ENCODE data around the gene ZSWIM4. TPM values are rescaled to one million over a fixed set of nuclear protein-coding genes. Genes with fewer than 3 reads are reported as not detected.

The ZSWIM4 gene
- total RNA-seq, 1 donor from 2014 or later, result 9.5 TPM

DNA sequence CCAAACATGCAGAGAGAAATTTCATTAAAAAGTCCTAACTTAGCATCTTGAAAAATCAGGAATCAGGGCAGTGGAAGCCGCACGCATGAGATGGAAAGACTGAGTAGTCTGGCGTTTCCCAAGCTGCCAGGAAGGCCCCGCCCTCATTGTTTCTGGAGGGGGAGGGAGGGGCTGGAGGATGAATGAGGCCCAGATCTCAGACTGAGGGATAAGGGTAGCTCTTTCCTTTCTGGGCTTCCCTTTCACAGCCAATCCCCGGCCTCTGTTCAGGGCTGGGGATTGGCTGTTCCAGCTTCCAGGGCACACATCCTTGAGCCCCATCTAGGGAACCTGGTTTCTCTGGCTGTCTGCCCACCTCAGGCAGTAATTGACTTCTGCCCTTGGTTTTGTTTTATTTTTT lies 13.7 kb upstream of the ZSWIM4 start:
- peaks cover 12% of the 10 kb centered on the region for H3K36me3 Mint-ChIP-seq (ENCODE audit: low read depth)
- H3K4me3 Mint-ChIP-seq (ENCODE audit: unreplicated experiment), result peak overlapping the region; percentile 9
- no peaks in the 10 kb centered on the region for H3K9me3 Mint-ChIP-seq (ENCODE audit: low read depth)
- TF ChIP-seq, protein P1, sequence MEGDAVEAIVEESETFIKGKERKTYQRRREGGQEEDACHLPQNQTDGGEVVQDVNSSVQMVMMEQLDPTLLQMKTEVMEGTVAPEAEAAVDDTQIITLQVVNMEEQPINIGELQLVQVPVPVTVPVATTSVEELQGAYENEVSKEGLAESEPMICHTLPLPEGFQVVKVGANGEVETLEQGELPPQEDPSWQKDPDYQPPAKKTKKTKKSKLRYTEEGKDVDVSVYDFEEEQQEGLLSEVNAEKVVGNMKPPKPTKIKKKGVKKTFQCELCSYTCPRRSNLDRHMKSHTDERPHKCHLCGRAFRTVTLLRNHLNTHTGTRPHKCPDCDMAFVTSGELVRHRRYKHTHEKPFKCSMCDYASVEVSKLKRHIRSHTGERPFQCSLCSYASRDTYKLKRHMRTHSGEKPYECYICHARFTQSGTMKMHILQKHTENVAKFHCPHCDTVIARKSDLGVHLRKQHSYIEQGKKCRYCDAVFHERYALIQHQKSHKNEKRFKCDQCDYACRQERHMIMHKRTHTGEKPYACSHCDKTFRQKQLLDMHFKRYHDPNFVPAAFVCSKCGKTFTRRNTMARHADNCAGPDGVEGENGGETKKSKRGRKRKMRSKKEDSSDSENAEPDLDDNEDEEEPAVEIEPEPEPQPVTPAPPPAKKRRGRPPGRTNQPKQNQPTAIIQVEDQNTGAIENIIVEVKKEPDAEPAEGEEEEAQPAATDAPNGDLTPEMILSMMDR (IDR thresholded peaks at IDR 0.05), result no peak
- peak overlapping the region; percentile 94 for H3K27ac Mint-ChIP-seq (ENCODE audit: unreplicated experiment)
- DNase-seq (ENCODE audit: low spot score), result no peak
- no peaks in the 10 kb centered on the region for H3K27me3 Mint-ChIP-seq (ENCODE audit: low read depth)
- peaks cover 41% of the 10 kb centered on the region for H3K4me1 Mint-ChIP-seq (ENCODE audit: low read depth)

DNA sequence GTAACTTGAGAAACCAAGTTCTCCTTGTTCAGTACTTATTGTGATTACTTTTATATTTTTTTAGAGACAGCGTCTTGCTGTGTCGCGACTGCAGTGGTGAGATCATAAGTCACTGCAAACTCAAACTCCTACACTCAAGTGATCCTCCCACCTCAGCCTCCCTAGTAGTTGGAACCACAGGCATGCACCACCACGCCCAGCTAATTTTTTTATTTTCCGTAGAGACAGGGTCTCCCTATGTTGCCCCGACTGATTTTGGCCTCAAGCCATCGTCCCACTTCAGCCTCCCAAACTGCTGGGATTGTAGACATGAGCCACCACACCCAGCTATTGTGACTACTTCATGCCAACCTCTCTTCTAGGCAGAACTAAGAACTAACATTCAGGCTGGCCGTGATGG lies 12.7 kb upstream of the ZSWIM4 start:
- H3K9me3 Mint-ChIP-seq (ENCODE audit: low read depth), result no peaks in the 10 kb centered on the region
- DNase-seq (ENCODE audit: low spot score), result no peak
- peaks cover 10% of the 10 kb centered on the region for H3K36me3 Mint-ChIP-seq (ENCODE audit: low read depth)
- peak overlapping the region; percentile 94 for H3K27ac Mint-ChIP-seq (ENCODE audit: unreplicated experiment)
- H3K4me3 Mint-ChIP-seq (ENCODE audit: unreplicated experiment), result no peak overlapping the region
- H3K4me1 Mint-ChIP-seq (ENCODE audit: low read depth), result peaks cover 44% of the 10 kb centered on the region
- no peaks in the 10 kb centered on the region for H3K27me3 Mint-ChIP-seq (ENCODE audit: low read depth)
- TF ChIP-seq, protein P1 (IDR thresholded peaks at IDR 0.05), result no peak

DNA sequence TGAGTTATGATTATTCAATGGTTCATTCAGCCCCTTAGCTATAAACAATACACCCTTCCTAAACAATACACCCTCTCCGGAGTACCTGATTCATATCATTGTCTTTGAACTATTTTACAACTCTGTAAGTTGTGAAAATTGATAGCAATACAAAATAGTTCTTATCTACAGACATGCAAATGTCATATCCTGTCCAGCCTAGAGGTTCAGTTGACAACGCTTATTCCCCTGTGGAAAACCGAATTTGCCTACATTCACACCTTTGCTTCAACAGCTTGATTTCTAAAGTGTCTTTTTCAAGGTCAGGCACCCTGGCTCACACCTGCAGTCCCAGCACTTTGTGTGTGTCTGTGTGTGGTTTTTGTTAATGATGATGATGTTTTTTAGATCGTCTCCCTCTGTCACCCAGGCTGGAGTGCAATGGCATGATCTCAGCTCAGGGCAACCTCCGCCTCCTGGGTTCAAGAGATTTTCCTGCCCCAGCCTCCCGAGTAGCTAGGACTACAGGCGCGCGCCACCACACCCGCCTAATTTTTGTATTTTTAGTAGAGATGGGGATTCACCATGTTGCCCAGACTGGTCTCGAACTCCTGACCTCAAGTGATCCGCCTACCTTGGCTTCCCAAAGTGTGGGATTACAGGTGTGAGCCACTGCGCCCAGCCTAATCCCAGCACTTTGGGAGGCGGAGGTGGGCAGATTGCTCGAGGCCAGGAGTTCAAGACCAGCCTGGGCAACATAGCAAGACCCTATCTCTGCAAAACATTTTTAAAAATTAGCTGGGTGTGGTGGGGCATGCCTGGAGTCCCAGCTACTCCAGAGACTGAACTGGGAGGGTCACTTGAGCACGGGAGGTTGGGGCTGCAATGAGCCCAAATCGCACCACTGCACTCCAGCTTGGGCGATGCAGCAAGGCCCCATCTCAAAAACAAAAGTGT lies 11.4 kb upstream of the ZSWIM4 start:
- H3K4me3 Mint-ChIP-seq (ENCODE audit: unreplicated experiment), result no peak overlapping the region
- TF ChIP-seq, protein P1 (IDR thresholded peaks at IDR 0.05), result no peak
- no peak for DNase-seq (ENCODE audit: low spot score)
- no peak overlapping the region for H3K27ac Mint-ChIP-seq (ENCODE audit: unreplicated experiment)
- peaks cover 57% of the 10 kb centered on the region for H3K4me1 Mint-ChIP-seq (ENCODE audit: low read depth)
- H3K27me3 Mint-ChIP-seq (ENCODE audit: low read depth), result no peaks in the 10 kb centered on the region
- no peaks in the 10 kb centered on the region for H3K9me3 Mint-ChIP-seq (ENCODE audit: low read depth)
- peaks cover 6% of the 10 kb centered on the region for H3K36me3 Mint-ChIP-seq (ENCODE audit: low read depth)

DNA sequence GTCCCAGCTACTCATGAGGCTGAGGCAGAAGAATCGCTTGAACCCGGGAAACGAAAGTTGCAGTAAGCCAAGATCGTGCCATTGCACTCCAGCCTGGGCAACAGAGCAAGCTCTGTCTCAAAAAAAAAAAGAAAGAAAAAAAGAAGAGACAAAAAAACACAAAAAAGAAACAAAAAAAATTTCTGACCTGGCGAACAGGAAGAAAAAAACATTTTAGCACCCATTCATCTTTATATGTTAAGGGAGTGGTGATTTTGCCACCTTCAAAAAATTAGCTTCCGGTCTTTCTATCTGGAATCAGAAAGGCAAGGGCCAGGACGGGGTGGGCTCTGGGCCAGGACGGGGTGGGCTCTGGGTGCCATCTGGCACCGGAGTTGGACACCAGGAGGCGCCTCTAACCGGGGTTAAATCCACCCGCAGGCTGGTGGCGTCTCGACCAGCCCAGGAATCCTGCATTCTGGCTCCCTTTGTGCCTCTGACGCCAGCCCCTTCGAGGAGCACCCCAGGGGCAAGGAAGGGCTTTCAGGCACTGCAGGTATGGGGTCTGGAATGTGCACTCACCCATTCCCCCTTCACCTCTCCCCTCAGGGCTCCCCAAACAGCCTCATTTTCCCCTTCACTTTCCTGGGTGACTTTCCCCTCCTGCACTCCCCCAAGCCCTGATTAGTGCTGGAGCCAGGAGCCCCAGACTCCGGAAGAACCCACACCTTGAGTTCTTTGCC lies 10.4 kb upstream of the ZSWIM4 start:
- H3K4me3 Mint-ChIP-seq (ENCODE audit: unreplicated experiment), result no peak overlapping the region
- no peak for DNase-seq (ENCODE audit: low spot score)
- peak overlapping the region; percentile 83 for H3K27ac Mint-ChIP-seq (ENCODE audit: unreplicated experiment)
- H3K36me3 Mint-ChIP-seq (ENCODE audit: low read depth), result no peaks in the 10 kb centered on the region
- peaks cover 64% of the 10 kb centered on the region for H3K4me1 Mint-ChIP-seq (ENCODE audit: low read depth)
- H3K9me3 Mint-ChIP-seq (ENCODE audit: low read depth), result no peaks in the 10 kb centered on the region
- TF ChIP-seq, protein P1 (IDR thresholded peaks at IDR 0.05), result peak; percentile 88
- no peaks in the 10 kb centered on the region for H3K27me3 Mint-ChIP-seq (ENCODE audit: low read depth)

DNA sequence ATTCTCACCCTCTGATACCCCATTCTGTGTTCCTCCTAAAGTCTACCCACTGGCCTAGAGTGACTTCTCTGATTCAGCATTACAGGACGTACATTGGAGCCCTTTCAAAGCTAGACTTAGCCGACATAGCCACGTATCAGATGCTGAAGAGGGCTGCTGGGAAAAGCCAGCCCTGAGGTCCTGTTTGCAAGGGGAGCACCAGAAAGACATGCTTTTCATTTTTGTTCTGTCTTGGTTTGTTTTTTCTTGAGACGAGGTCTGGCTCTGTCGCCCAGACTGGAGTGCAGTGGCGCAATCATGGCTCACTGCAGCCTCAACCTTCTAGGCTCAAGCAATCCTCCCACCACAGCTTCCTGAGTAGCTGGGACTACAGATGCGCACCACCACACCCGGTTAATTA lies 6.3 kb upstream of the ZSWIM4 start:
- H3K36me3 Mint-ChIP-seq (ENCODE audit: low read depth), result no peaks in the 10 kb centered on the region
- no peaks in the 10 kb centered on the region for H3K27me3 Mint-ChIP-seq (ENCODE audit: low read depth)
- H3K4me3 Mint-ChIP-seq (ENCODE audit: unreplicated experiment), result no peak overlapping the region
- H3K4me1 Mint-ChIP-seq (ENCODE audit: low read depth), result peaks cover 46% of the 10 kb centered on the region
- no peak for DNase-seq (ENCODE audit: low spot score)
- TF ChIP-seq, protein P1 (IDR thresholded peaks at IDR 0.05), result no peak
- peak overlapping the region; percentile 100 for H3K27ac Mint-ChIP-seq (ENCODE audit: unreplicated experiment)
- H3K9me3 Mint-ChIP-seq (ENCODE audit: low read depth), result no peaks in the 10 kb centered on the region
